GM23248 (cell line): ENCODE data around the gene EDN3.

Experiments used
- EZH2 ChIP-seq: fragments of 200-600 bp; sonication (generic); IDR thresholded peaks from 2 replicates; pipeline ENCODE4 v1.6.1; 2018; ENCODE audit warnings: antibody characterized with exemption, mild to moderate bottlenecking; ENCODE audit not compliant: insufficient read depth, poor library complexity, severe bottlenecking
- EZH2phosphoT487 ChIP-seq: fragments of 200-600 bp; sonication (generic); IDR thresholded peaks from 2 replicates; pipeline ENCODE4 v1.6.1; 2018; ENCODE audit warnings: antibody characterized with exemption, moderate library complexity, mild to moderate bottlenecking, low read depth; ENCODE audit not compliant: insufficient read depth

DNA sequence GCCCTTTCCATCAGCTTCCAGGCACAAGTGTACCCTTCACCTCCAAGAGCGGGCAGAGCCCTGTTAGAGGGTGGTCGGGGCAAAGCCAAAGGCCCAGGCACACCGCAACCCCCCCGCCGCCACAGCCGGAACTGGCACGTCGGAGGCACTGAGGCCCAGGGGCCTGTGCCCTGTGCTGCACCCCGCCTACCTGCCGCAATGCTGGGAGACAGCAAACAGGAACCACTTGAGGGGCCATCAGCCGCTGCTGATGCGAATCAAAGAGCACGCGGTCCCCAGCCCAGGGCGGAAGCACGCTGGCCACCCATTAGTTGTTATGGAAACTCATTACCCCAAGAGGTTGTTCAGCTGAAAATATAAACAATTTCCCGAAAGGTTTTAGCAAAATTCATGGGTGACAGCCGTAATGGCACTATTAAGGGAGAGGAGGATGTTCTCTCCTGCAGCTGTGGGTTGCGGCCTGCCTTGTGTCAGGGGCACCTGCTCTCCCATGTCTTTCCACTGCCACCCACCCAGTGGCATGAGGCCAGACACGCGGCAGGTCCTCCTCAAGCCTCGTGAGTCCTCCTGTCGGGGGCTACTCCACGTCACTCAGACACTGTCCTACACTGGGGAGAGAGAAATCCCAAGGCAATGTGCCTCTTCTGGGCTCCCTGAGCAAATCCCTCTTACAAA, 65.3 kb downstream of the EDN3 start:
- no peak for TF ChIP-seq EZH2
- no peak for TF ChIP-seq EZH2phosphoT487
